HepG2 (cell line): ENCODE results near the gene C1QTNF6. TPM values are rescaled to one million over a fixed set of nuclear protein-coding genes. Genes with fewer than 3 reads are reported as not detected.

Experiments used
- E2F1 ChIP-seq: sonication (generic); formaldehyde crosslinking; IDR thresholded peaks from 2 replicates; pipeline ENCODE4 v1.5.0; 2020; ENCODE audit warnings: missing genetic modification reagents
- FIP1L1 ChIP-seq: fragments of 200-400 bp; formaldehyde crosslinking; IDR thresholded peaks from 2 replicates; pipeline ENCODE4 v1.6.1; 2018; ENCODE audit warnings: low read depth, mild to moderate bottlenecking, low read length, moderate library complexity, borderline replicate concordance; ENCODE audit not compliant: insufficient read depth
- FOXP1 ChIP-seq, 2 experiments: fragments of 450-650 bp in 1 of 2; IDR thresholded peaks; 2 replicates each; pipeline ENCODE4 v1.6.1; 2017 to 2018; ENCODE audit warnings: antibody characterized with exemption in 1 of 2
- HMGA1 ChIP-seq: sonication (generic); formaldehyde crosslinking; conservative IDR thresholded peaks from 2 replicates; pipeline ENCODE4 v1.4.0; 2020; ENCODE audit warnings: missing genetic modification reagents
- MED8 ChIP-seq: sonication (generic); formaldehyde crosslinking; IDR thresholded peaks from 2 replicates; pipeline ENCODE4 v1.8.1; 2023; ENCODE audit warnings: mild to moderate bottlenecking, missing genetic modification reagents; ENCODE audit not compliant: insufficient replicate concordance
- MIER3 ChIP-seq: IDR thresholded peaks from 2 replicates; pipeline ENCODE4 v1.6.1; 2016; ENCODE audit warnings: missing compliant biosample characterization, borderline replicate concordance
- MTA1 ChIP-seq: sonication (generic); formaldehyde crosslinking; IDR thresholded peaks from 2 replicates; pipeline ENCODE4 v1.4.0; 2020; ENCODE audit warnings: missing genetic modification reagents, mild to moderate bottlenecking, borderline replicate concordance
- NONO ChIP-seq, 2 experiments: fragments of 450-650 bp in 1 of 2; sonication (generic) in 1 of 2; formaldehyde crosslinking in 1 of 2; IDR thresholded peaks in 1 of 2; conservative IDR thresholded peaks in 1 of 2; 2 replicates each; pipeline versions ENCODE4 v1.6.1 to v1.8.0; 2017 to 2022; ENCODE audit warnings: mild to moderate bottlenecking in 1 of 2, missing genetic modification reagents in 1 of 2, moderate library complexity in 1 of 2
- PRDM15 ChIP-seq: sonication (generic); formaldehyde crosslinking; IDR thresholded peaks from 2 replicates; pipeline ENCODE4 v1.4.0; 2020; ENCODE audit warnings: missing genetic modification reagents
- TAF1 ChIP-seq: sonication (generic); formaldehyde crosslinking; IDR thresholded peaks from 2 replicates; pipeline ENCODE4 v1.4.0; 2020; ENCODE audit warnings: missing genetic modification reagents
- TGIF2 ChIP-seq: IDR thresholded peaks from 2 replicates; pipeline ENCODE4 v1.6.1; 2016; ENCODE audit warnings: control low read depth, missing compliant biosample characterization
- THYN1 ChIP-seq: sonication (generic); formaldehyde crosslinking; IDR thresholded peaks from 2 replicates; pipeline ENCODE4 v1.8.1; 2023; ENCODE audit warnings: low read depth, mild to moderate bottlenecking, moderate library complexity, missing genetic modification reagents, borderline replicate concordance
- ZNF180 ChIP-seq: sonication (generic); formaldehyde crosslinking; IDR thresholded peaks from 2 replicates; pipeline ENCODE4 v1.4.0; 2020; ENCODE audit warnings: low read depth, missing genetic modification reagents, borderline replicate concordance
- ZNF350 ChIP-seq: sonication (generic); formaldehyde crosslinking; IDR thresholded peaks from 2 replicates; pipeline ENCODE4 v1.4.0; 2020; ENCODE audit warnings: mild to moderate bottlenecking, low read depth, missing genetic modification reagents, borderline replicate concordance
- ZNF543 ChIP-seq: sonication (generic); formaldehyde crosslinking; IDR thresholded peaks from 2 replicates; pipeline ENCODE4 v1.4.0; 2020; ENCODE audit warnings: mild to moderate bottlenecking, missing genetic modification reagents
- ZNF557 ChIP-seq: sonication (generic); formaldehyde crosslinking; IDR thresholded peaks from 2 replicates; pipeline ENCODE4 v1.4.0; 2020; ENCODE audit warnings: missing genetic modification reagents
- polyA plus RNA-seq, 8 experiments: library from polyadenylated mRNA; depleted of rRNA in 3 of 8; stranded (reverse) in 7 of 8; unstranded in 1 of 8; fragments of >200 nt; fragmentation: Illumina TruSeq in 4 of 8; extraction: Trizol in 4 of 8; gene quantifications; 2 replicates each; pipeline versions ENCODE4 v1.2.1 to v1.2.3, GENCODE V29; 2011 to 2016; ENCODE audit warnings: low read depth in 4 of 8, missing spikeins in 1 of 8, mixed read lengths in 1 of 8; ENCODE audit not compliant: insufficient read depth in 1 of 8
- total RNA-seq, 5 experiments: library from RNA; depleted of rRNA; stranded (reverse); fragments of >200 nt; fragmentation: Illumina TruSeq; extraction: Trizol; gene quantifications; 2 replicates each; pipeline ENCODE4 v1.2.3, GENCODE V29; 2016; ENCODE audit warnings: low read depth in 1 of 5
- TF ChIP-seq, protein P1 (sequence below): sonication (generic); formaldehyde crosslinking; IDR thresholded peaks from 2 replicates; pipeline ENCODE4 v1.4.0; 2020; ENCODE audit warnings: low read depth, mild to moderate bottlenecking, missing genetic modification reagents
- TF ChIP-seq, protein P2 (sequence below): sonication (generic); formaldehyde crosslinking; IDR thresholded peaks from 2 replicates; pipeline ENCODE4 v1.4.0; 2020; ENCODE audit warnings: missing genetic modification reagents, borderline replicate concordance
- TF ChIP-seq, protein P3 (sequence below): sonication (generic); formaldehyde crosslinking; IDR thresholded peaks from 2 replicates; pipeline ENCODE4 v1.5.0; 2020; ENCODE audit warnings: missing genetic modification reagents

Gene C1QTNF6
- total and polyA plus RNA-seq, 2 of the 13 experiments (the other 11 are each of a cell fraction or from before 2014, with no cell fraction given), result 2.7 to 6.9 TPM

- TF ChIP-seq MED8 (CRISPR knock-in tag), result no peak
- peak; percentile 74 for TF ChIP-seq MTA1
- TF ChIP-seq HMGA1, result no peak
- peak; percentile 77; the same call in 1 of the 2 replicates for TF ChIP-seq TAF1
- peak; percentile 89 for TF ChIP-seq E2F1 (CRISPR knock-in tag)
- TF ChIP-seq, protein P1, sequence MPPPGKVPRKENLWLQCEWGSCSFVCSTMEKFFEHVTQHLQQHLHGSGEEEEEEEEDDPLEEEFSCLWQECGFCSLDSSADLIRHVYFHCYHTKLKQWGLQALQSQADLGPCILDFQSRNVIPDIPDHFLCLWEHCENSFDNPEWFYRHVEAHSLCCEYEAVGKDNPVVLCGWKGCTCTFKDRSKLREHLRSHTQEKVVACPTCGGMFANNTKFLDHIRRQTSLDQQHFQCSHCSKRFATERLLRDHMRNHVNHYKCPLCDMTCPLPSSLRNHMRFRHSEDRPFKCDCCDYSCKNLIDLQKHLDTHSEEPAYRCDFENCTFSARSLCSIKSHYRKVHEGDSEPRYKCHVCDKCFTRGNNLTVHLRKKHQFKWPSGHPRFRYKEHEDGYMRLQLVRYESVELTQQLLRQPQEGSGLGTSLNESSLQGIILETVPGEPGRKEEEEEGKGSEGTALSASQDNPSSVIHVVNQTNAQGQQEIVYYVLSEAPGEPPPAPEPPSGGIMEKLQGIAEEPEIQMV (CRISPR knock-in tag), result no peak
- TF ChIP-seq, protein P2, sequence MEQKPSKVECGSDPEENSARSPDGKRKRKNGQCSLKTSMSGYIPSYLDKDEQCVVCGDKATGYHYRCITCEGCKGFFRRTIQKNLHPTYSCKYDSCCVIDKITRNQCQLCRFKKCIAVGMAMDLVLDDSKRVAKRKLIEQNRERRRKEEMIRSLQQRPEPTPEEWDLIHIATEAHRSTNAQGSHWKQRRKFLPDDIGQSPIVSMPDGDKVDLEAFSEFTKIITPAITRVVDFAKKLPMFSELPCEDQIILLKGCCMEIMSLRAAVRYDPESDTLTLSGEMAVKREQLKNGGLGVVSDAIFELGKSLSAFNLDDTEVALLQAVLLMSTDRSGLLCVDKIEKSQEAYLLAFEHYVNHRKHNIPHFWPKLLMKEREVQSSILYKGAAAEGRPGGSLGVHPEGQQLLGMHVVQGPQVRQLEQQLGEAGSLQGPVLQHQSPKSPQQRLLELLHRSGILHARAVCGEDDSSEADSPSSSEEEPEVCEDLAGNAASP (CRISPR knock-in tag), result peak; percentile 50; the same call in 1 of the 2 replicates
- peak; percentile 81; the same call in 1 of the 2 replicates for TF ChIP-seq ZNF350
- no peak for TF ChIP-seq FOXP1 (IDR thresholded peaks at IDR 0.05)
- no peak for TF ChIP-seq FOXP1 (CRISPR knock-in tag; IDR thresholded peaks at IDR 0.05)
- TF ChIP-seq PRDM15 (CRISPR knock-in tag), result peak; percentile 44; the same call in 1 of the 2 replicates
- peak; percentile 63; the same call in 1 of the 2 replicates for TF ChIP-seq TGIF2 (CRISPR knock-in tag)
- no peak for TF ChIP-seq FIP1L1
- no peak for TF ChIP-seq MIER3 (CRISPR knock-in tag)
- TF ChIP-seq, protein P3, sequence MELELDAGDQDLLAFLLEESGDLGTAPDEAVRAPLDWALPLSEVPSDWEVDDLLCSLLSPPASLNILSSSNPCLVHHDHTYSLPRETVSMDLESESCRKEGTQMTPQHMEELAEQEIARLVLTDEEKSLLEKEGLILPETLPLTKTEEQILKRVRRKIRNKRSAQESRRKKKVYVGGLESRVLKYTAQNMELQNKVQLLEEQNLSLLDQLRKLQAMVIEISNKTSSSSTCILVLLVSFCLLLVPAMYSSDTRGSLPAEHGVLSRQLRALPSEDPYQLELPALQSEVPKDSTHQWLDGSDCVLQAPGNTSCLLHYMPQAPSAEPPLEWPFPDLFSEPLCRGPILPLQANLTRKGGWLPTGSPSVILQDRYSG (CRISPR knock-in tag), result 0 out of 2 replicates have a peak, but pooled peaks have one; percentile 66
- TF ChIP-seq NONO (IDR thresholded peaks at IDR 0.05), result no peak
- peak; percentile 88 for TF ChIP-seq NONO (CRISPR knock-in tag; conservative IDR thresholded peaks at IDR 0.05)
- TF ChIP-seq ZNF543 (CRISPR knock-in tag), result peak; percentile 72; the same call in 1 of the 2 replicates
- TF ChIP-seq ZNF180, result no peak
- TF ChIP-seq THYN1, result 0 out of 2 replicates have a peak, but pooled peaks have one; percentile 42
- no peak; the same call in 1 of the 2 replicates for TF ChIP-seq ZNF557 (CRISPR knock-in tag)
These were observed 11.2 kb upstream of the C1QTNF6 start (continued) for GRCh38 chr22:37199103-37199759.
